Subcutaneous adipose tissue (tissue), 4 donors: ENCODE measurements around the gene ANK2. TPM values are rescaled to one million over a fixed set of nuclear protein-coding genes. Genes with fewer than 3 reads are reported as not detected.

Experiments used
- total RNA-seq, 4 donors: library from RNA; depleted of rRNA; stranded (reverse); fragments of >200 nt; gene quantifications; one replicate each; pipeline ENCODE4 v1.1.0, GENCODE V29; 2016
- TF ChIP-seq, protein P1 (sequence below): fragments of 450-650 bp; IDR thresholded peaks from one replicate; pipeline ENCODE4 v1.5.1; 2016; ENCODE audit warnings: low read depth, mild to moderate bottlenecking, control low read depth, antibody characterized with exemption, moderate library complexity

The ANK2 gene
- total RNA-seq, 4 donors from 2014 or later: 49.4 to 119 (median 72.9) TPM

DNA sequence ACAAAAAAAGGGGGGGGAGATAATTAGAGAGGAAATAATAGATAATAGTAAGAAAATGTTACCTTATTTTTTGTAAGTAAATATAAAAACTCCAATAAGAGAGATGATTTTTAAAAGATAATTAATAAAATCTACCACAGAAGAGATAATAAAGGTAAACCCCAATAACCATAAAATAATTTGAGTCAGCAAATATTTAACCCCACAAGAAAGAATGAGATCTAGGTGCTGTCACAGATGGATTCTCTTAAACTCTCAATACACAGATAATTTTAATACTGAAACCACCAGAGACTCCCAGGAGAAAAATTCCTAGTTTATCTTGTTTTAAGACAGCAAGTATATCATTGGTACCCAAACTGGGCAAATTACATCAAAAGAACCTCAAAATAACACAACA, 341.4 kb downstream of the ANK2 start:
- TF ChIP-seq, protein P1, sequence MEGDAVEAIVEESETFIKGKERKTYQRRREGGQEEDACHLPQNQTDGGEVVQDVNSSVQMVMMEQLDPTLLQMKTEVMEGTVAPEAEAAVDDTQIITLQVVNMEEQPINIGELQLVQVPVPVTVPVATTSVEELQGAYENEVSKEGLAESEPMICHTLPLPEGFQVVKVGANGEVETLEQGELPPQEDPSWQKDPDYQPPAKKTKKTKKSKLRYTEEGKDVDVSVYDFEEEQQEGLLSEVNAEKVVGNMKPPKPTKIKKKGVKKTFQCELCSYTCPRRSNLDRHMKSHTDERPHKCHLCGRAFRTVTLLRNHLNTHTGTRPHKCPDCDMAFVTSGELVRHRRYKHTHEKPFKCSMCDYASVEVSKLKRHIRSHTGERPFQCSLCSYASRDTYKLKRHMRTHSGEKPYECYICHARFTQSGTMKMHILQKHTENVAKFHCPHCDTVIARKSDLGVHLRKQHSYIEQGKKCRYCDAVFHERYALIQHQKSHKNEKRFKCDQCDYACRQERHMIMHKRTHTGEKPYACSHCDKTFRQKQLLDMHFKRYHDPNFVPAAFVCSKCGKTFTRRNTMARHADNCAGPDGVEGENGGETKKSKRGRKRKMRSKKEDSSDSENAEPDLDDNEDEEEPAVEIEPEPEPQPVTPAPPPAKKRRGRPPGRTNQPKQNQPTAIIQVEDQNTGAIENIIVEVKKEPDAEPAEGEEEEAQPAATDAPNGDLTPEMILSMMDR: no peak

DNA sequence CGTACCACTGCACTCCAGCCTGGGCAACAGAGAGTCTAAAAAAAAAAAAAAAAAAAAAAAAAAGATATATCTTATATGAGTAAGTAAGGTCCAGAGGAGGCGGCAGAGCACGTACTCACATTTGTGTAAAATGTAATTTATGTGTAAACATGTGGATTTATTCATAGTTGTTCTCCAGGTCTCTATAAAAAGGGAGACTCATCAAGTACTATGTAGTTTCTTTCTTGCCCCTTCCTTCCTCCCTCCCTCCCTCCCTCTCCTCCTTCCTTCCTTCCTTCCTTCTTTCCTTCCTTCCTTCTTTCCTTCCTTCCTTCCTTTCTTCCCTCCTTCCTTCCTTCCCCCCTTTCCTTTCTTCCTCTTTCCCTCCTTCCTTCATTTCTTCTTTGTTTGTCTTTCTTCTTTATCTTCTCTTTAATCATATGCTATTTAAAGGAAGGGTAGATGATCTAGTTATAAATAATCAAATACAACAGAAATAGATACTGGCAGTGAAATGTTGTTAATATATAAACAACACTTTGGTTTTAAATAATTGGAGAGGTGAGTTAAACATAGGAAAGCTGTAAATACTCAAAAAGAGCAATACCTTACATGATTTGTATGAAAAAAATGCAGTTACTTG, 344.8 kb downstream of the ANK2 start:
- TF ChIP-seq, protein P1: no peak

DNA sequence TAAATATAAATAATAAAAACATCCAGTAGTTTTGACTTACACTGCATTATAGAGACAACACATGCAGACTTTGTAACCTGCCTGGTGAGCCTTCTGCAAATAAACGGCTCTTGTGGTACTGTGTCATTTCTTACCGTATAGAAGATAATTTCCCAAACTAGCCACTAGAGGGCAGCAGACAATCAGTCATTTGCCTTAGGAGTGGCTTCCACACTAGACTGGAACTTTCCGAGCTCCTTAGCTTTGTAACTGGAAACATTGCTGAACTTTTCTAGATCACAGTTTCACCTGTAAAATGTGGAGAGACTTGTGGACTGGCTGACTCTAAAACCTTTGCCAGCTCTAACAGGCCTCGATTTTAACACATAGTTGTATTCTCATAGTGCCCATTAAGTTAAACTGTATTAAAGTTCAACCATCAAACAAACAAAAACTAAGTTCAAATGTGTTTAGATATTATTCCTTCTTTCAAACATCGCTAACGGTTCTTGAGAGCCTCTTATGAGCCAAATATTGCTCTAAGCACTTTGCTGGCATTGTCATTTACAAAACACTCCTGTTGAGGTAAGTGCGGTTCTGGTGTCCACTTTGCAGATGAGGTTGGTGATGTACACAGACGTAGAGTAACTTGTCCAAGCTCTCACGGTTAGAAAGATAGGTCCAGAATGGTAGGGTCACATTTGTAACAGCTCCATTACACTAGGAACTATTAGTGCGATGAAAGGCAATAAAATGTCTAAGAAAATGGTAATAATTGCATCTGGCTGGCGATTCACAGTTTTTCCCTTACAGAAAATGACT, 345.5 kb downstream of the ANK2 start:
- TF ChIP-seq, protein P1: no peak

DNA sequence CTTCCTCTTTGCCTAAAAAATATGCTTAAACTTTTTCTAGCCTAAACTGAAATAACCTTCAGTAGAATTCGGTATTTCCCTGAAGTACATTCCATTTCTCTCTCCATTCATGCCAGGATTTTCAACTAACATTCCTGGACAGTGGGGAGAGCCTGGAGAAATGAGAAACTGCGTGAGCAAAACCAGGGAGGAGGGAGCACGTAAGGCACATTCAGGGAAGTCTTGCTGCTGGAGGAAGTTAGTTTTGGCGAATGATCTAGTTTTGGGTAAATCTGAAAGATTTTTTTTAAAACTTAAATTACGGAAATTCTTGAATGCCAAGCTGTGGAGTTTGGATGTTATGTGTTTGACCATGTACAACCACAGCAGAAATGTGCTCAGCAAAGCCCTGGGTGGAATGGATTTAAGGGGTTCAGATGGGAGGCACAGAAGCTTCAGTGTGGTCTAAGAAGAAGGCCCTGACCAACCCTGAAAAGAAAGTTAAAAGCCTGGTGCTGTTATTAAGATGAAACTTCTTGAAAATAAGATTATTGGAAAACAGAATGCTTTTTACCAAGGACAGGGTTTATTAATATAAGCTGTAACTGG, 347.8 kb downstream of the ANK2 start:
- TF ChIP-seq, protein P1: no peak

DNA sequence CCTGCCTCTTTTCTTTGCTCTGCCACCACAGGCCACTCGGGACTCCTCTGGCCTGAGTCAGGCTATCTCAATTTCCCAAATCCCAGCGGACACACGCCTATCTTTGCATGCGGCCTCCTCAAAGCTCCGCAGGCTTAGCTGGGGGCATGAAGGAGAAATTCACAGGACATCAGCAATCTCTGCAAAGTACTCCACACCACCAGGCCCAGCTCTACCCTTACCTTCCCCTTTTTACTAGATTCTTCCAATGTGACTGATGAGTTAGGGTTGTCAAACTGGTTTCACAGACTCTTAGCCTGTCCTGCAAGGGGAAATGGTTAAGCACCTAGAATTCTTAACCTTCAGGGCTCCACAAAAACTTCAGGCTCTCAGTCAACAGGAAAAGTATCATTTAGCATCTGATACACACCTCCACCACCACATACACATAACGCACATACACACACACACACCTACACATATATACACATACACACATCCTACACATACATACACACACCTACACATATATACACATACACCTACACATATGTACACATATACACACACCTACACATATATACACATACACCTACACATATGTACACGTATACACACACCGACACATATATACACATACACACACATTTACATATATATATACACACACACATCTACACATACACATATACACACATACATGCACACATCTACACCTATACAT, 349.1 kb downstream of the ANK2 start:
- TF ChIP-seq, protein P1: no peak

DNA sequence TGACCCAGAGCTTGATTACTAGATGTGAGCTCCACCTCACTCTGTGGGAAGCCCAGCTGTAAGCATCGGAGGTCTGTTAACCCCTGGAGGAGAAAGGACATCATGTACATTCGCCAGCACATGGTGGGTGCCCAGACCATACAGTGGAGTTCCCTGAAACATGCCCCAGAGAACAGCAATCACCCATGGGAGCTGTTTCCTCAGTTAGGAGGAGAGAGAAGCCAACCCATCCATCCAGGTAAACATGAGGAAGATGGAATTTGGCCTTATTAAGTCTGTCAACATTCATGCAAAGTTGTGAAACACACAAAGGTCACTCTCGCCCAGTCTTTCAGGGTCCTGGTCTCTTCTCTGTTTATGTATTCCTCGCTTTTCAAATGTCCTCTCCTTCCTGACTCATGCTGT, 354.7 kb downstream of the ANK2 start:
- TF ChIP-seq, protein P1: no peak

DNA sequence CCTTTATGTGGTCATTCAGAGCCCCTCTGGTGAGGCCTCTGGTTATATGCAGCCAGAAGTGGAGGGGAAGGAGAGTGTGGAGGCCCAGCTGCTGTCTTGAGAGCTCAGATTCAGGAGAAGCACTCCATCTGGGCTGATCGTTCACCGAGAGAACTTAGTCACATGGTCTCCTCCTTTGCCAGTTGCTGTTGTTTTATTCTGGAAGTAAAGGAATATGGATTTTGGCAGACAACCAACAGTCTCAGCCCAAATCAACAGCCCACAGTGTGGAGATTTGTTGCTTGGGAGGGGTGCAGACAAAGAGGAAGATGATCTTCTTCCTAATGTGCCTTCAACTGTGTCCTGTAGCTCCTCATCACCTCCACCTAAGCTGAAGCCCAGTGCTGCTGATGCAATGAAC, 355.4 kb downstream of the ANK2 start:
- TF ChIP-seq, protein P1: no peak
